CD14-positive monocyte (primary cell): ENCODE results near the gene CATSPERZ. TPM values are rescaled to one million over a fixed set of nuclear protein-coding genes. Genes with fewer than 3 reads are reported as not detected.
A peak's percentile ranks its signal among the peaks of the same experiment; 100 is the strongest.

ENCODE experiments used
- DNase-seq, 3 donors: peaks; one replicate each; pipeline ENCODE4 v3.0.0-alpha.2; 2011 to 2022
- H2AFZ ChIP-seq: 2 replicates; pipeline ENCODE4 v1.6.0; 2012; ENCODE audit warnings: mild to moderate bottlenecking, low read depth, low read length, inconsistent platforms; ENCODE audit not compliant: insufficient read depth, poor library complexity, severe bottlenecking
- H3K27ac ChIP-seq, 2 donors: 1 replicate in 1 of 2; 2 replicates in 1 of 2; pipeline ENCODE4 v1.5.1; 2012 to 2013; ENCODE audit warnings: low read length in 2 of 2, control low read depth in 1 of 2, inconsistent platforms in 1 of 2, low read depth in 1 of 2, mild to moderate bottlenecking in 1 of 2
- H3K27me3 ChIP-seq, 2 donors: one replicate each; pipeline versions ENCODE4 v1.6.0 to v1.6.1; 2011 to 2013; ENCODE audit warnings: low read length in 2 of 2; ENCODE audit not compliant: control insufficient read depth in 2 of 2, insufficient read depth in 2 of 2
- H3K36me3 ChIP-seq, 2 donors: replicated peaks in 1 of 2; 1 replicate in 1 of 2; 2 replicates in 1 of 2; pipeline versions ENCODE4 v1.5.1 to v1.6.1; 2012 to 2013; ENCODE audit warnings: low read length in 2 of 2, control low read depth in 1 of 2, inconsistent platforms in 1 of 2, mild to moderate bottlenecking in 1 of 2; ENCODE audit not compliant: insufficient read depth in 2 of 2, control insufficient read depth in 1 of 2
- H3K4me1 ChIP-seq, 2 donors: 1 replicate in 1 of 2; 2 replicates in 1 of 2; pipeline versions ENCODE4 v1.5.1 to v1.6.1; 2012 to 2013; ENCODE audit warnings: low read length in 2 of 2, control low read depth in 1 of 2, inconsistent platforms in 1 of 2, mild to moderate bottlenecking in 1 of 2, moderate library complexity in 1 of 2; ENCODE audit not compliant: insufficient read depth in 2 of 2, control insufficient read depth in 1 of 2
- H3K4me2 ChIP-seq: replicated peaks from 2 replicates; pipeline ENCODE3; 2012; ENCODE audit warnings: low read length, moderate library complexity, mild to moderate bottlenecking; ENCODE audit not compliant: poor library complexity, severe bottlenecking; ENCODE audit errors: extremely low read depth
- H3K4me3 ChIP-seq, 3 experiments: fragments of 200-600 bp in 1 of 3; sonication (generic) in 1 of 3; replicated peaks in 1 of 3; 1 replicate in 2 of 3; 2 replicates in 1 of 3; pipeline ENCODE4 v1.5.1; 2011 to 2013; ENCODE audit warnings: low read length in 3 of 3, mild to moderate bottlenecking in 3 of 3, control low read depth in 2 of 3, low read depth in 2 of 3, inconsistent platforms in 1 of 3, moderate library complexity in 1 of 3
- H3K79me2 ChIP-seq: 2 replicates; pipeline ENCODE4 v1.6.0; 2012; ENCODE audit warnings: mild to moderate bottlenecking, control low read depth, inconsistent platforms, low read length, moderate library complexity; ENCODE audit not compliant: insufficient read depth
- H3K9ac ChIP-seq: 2 replicates; pipeline ENCODE4 v1.6.0; 2017; ENCODE audit warnings: low read length, mild to moderate bottlenecking; ENCODE audit not compliant: insufficient read depth, poor library complexity, severe bottlenecking
- H3K9me3 ChIP-seq, 2 donors: replicated peaks in 1 of 2; 1 replicate in 1 of 2; 2 replicates in 1 of 2; pipeline versions ENCODE4 v1.5.1 to v1.6.1; 2012 to 2013; ENCODE audit warnings: low read length in 2 of 2, control low read depth in 1 of 2; ENCODE audit not compliant: control insufficient read depth in 1 of 2, insufficient read depth in 1 of 2
- H4K20me1 ChIP-seq: 2 replicates; pipeline ENCODE4 v1.6.0; 2012; ENCODE audit warnings: mild to moderate bottlenecking, low read length, control low read depth, moderate library complexity; ENCODE audit not compliant: insufficient read depth
- H3K27ac Mint-ChIP-seq, 7 donors: one replicate each; pipeline ENCODE4 v1.8.0; 2020; ENCODE audit warnings: mild to moderate bottlenecking in 7 of 7, mixed read lengths in 7 of 7, moderate library complexity in 6 of 7, inconsistent platforms in 2 of 7
- H3K27me3 Mint-ChIP-seq, 3 donors: one replicate each; pipeline ENCODE4 v1.8.0; 2021 to 2022; ENCODE audit warnings: low read depth in 3 of 3, mild to moderate bottlenecking in 3 of 3, mixed read lengths in 3 of 3, moderate library complexity in 3 of 3, inconsistent platforms in 1 of 3
- H3K36me3 Mint-ChIP-seq, 2 donors: one replicate each; pipeline ENCODE4 v1.8.0; 2020; ENCODE audit warnings: mixed read lengths in 2 of 2, inconsistent platforms in 1 of 2, mild to moderate bottlenecking in 1 of 2
- H3K4me1 Mint-ChIP-seq: one replicate; pipeline ENCODE4 v1.8.0; 2020; ENCODE audit warnings: mild to moderate bottlenecking, mixed read lengths
- H3K4me3 Mint-ChIP-seq, 2 donors: one replicate each; pipeline ENCODE4 v1.8.0; 2020; ENCODE audit warnings: mild to moderate bottlenecking in 2 of 2, mixed read lengths in 2 of 2, moderate library complexity in 1 of 2
- H3K9me3 Mint-ChIP-seq, 7 donors: one replicate each; pipeline ENCODE4 v1.8.0; 2020 to 2022; ENCODE audit warnings: mixed read lengths in 7 of 7, mild to moderate bottlenecking in 6 of 7, moderate library complexity in 6 of 7, inconsistent platforms in 2 of 7
- WGBS: methylation state at CpG from one replicate; pipeline ENCODE4 v1.1.5; 2013; ENCODE audit warnings: missing lambda C conversion rate; ENCODE audit not compliant: insufficient coverage; 5-methylcytosine and 5-hydroxymethylcytosine counted together
- intact Hi-C, 2 donors: fragments of 100-400 bp; cut with micrococcal nuclease; formaldehyde crosslinking; loops; one replicate each; pipeline versions ENCODE4 v1.15.0 to v1.15.1; 2023
- polyA plus RNA-seq, 3 donors: library from polyadenylated mRNA; depleted of rRNA in 1 of 3; unstranded in 2 of 3; stranded (reverse) in 1 of 3; fragments of 300-500 nt in 2 of 3; fragments of >200 nt in 1 of 3; fragmentation: Illumina TruSeq in 2 of 3; gene quantifications; 1 replicate in 2 of 3; 2 replicates in 1 of 3; pipeline ENCODE4 v1.2.3, GENCODE V29; 2012 to 2021
- TF ChIP-seq, protein P1 (sequence below): fragments of 200-600 bp; IDR thresholded peaks from one replicate; pipeline ENCODE4 v1.8.0; 2022; ENCODE audit warnings: antibody characterized with exemption, mild to moderate bottlenecking

CATSPERZ gene
- polyA plus RNA-seq, 3 donors = not detected

DNA sequence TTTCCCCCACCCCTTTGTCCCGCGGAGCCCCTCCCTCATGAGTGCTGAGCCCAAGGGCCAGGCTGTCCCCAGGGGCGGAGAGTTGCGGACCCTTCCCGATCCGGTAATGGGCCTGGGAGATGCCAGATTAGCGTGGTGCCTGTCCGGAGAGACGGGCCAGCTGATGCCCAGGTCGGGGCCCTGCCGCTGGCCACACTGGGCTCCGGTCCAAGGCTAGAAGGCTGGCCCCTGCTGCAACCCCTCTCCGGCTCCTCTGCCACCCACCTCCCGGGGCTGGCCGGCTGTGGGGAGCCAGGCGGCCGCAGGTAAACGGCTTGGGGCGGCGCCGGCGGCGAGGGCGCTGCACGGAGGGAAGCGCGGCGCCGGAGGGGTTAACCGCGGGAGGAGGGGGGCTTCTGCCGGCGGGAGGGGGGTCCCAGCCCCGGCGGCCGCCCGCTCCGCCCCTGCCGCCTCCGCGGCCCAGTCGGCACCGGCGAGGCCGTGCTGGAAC lies 8.9 kb upstream of the CATSPERZ start, which contains the start of gene KCNK4:
TSS of gene KCNK4 (plus strand) at position 41 of the 490 bp plus-strand sequence. CDS start 1,717 bp downstream, outside the sequence.
- H3K4me1 Mint-ChIP-seq = peaks cover 13% of the 10 kb centered on the region
- peaks cover 5 to 15% of the 10 kb centered on the region in 2 donors for H3K36me3 Mint-ChIP-seq
- H3K9ac ChIP-seq = no peak within 1 kb of the TSS
- no peaks in the 10 kb centered on the region for H3K79me2 ChIP-seq
- no peak within 1 kb of the TSS for H3K27ac Mint-ChIP-seq
- TF ChIP-seq, protein P1, sequence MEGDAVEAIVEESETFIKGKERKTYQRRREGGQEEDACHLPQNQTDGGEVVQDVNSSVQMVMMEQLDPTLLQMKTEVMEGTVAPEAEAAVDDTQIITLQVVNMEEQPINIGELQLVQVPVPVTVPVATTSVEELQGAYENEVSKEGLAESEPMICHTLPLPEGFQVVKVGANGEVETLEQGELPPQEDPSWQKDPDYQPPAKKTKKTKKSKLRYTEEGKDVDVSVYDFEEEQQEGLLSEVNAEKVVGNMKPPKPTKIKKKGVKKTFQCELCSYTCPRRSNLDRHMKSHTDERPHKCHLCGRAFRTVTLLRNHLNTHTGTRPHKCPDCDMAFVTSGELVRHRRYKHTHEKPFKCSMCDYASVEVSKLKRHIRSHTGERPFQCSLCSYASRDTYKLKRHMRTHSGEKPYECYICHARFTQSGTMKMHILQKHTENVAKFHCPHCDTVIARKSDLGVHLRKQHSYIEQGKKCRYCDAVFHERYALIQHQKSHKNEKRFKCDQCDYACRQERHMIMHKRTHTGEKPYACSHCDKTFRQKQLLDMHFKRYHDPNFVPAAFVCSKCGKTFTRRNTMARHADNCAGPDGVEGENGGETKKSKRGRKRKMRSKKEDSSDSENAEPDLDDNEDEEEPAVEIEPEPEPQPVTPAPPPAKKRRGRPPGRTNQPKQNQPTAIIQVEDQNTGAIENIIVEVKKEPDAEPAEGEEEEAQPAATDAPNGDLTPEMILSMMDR = no peak
- peaks cover 5 to 19% of the 10 kb centered on the region in 2 donors for H3K4me1 ChIP-seq
- no peak for DNase-seq
- H3K4me3 Mint-ChIP-seq = peak within 1 kb of the TSS in 1 of 2 donors; percentile 81
- peak within 1 kb of the TSS; percentile 54 for H3K4me2 ChIP-seq
- no peak within 1 kb of the TSS for H2AFZ ChIP-seq
- H4K20me1 ChIP-seq = no peaks in the 10 kb centered on the region
- H3K9me3 Mint-ChIP-seq = peaks cover 0 to 20% (median 3%) of the 10 kb centered on the region in 7 donors
- H3K27me3 ChIP-seq = peaks cover 43 to 57% of the 10 kb centered on the region in 2 donors
- H3K36me3 ChIP-seq = no peaks in the 10 kb centered on the region
- WGBS = 4% methylated on average over 45 of the region's 45 CpGs
- intact Hi-C loops = no loop called here
- H3K9me3 ChIP-seq = peaks cover 4 to 29% of the 10 kb centered on the region in 2 donors
- no peak within 1 kb of the TSS for H3K27ac ChIP-seq
- H3K27me3 Mint-ChIP-seq = peaks cover 57 to 76% (median 61%) of the 10 kb centered on the region in 3 donors
- H3K4me3 ChIP-seq = peak within 1 kb of the TSS in 1 of 3 experiments; percentile 25

GRCh38 chr11:64291752-64292459 lies 8.3 kb upstream of the CATSPERZ start:
- Histone ChIP-seq H3K4me2 (peak overlapping the region; percentile 54), H3K79me2 (no peaks in the 10 kb centered on the region), H3K9me3 (peaks cover 4 to 35% of the 10 kb centered on the region in 2 donors), H3K4me3 (peak overlapping the region in 1 of 3 experiments; percentile 25), H3K36me3 (no peaks in the 10 kb centered on the region), H2AFZ (no peak overlapping the region), H4K20me1 (no peaks in the 10 kb centered on the region), H3K27me3 (peaks cover 49 to 63% of the 10 kb centered on the region in 2 donors), H3K9ac (no peak overlapping the region), H3K27ac (no peak overlapping the region), H3K4me1 (peaks cover 5 to 15% of the 10 kb centered on the region in 2 donors)
- intact Hi-C loops = no loop called here
- peaks cover 63 to 82% (median 67%) of the 10 kb centered on the region in 3 donors for H3K27me3 Mint-ChIP-seq
- H3K27ac Mint-ChIP-seq = no peak overlapping the region
- peak overlapping the region in 1 of 2 donors; percentile 70 for H3K4me3 Mint-ChIP-seq
- under 1% methylated on average over 95 of the region's 96 CpGs for whole genome bisulfite sequencing
- H3K36me3 Mint-ChIP-seq = peaks cover 5 to 15% of the 10 kb centered on the region in 2 donors
- H3K4me1 Mint-ChIP-seq = peaks cover 7% of the 10 kb centered on the region
- no peak for DNase-seq
- peaks cover 0 to 20% (median 3%) of the 10 kb centered on the region in 7 donors for H3K9me3 Mint-ChIP-seq
- TF ChIP-seq, protein P1 = no peak
